Parathyroid adenoma (tissue), 2 donors: ENCODE results near the gene CDKN2C.
A peak's percentile ranks its signal among the peaks of the same experiment; 100 is the strongest.
"Not testable (repeated sequence)": the region's sequence is repeated elsewhere in the genome, so short reads cannot be mapped to it uniquely, and the experiment has no call there.

Experiments
- H2AFZ ChIP-seq: fragments of 300-600 bp; sonication (generic); one replicate; pipeline ENCODE4 v1.7.0; 2017; ENCODE audit warnings: antibody characterized with exemption, mild to moderate bottlenecking
- H3K27ac ChIP-seq: fragments of 300-600 bp; sonication (generic); one replicate; pipeline ENCODE4 v1.7.0; 2017
- H3K27me3 ChIP-seq: fragments of 300-600 bp; sonication (generic); one replicate; pipeline ENCODE4 v1.7.0; 2017; ENCODE audit warnings: low read length; ENCODE audit not compliant: control insufficient read depth, insufficient read depth
- H3K36me3 ChIP-seq: fragments of 300-600 bp; sonication (generic); one replicate; pipeline ENCODE4 v1.7.0; 2017; ENCODE audit warnings: low read length; ENCODE audit not compliant: control insufficient read depth, insufficient read depth
- H3K4me1 ChIP-seq: fragments of 300-600 bp; sonication (generic); one replicate; pipeline ENCODE4 v1.7.0; 2017; ENCODE audit warnings: control low read depth
- H3K4me2 ChIP-seq: fragments of 300-600 bp; sonication (generic); one replicate; pipeline ENCODE4 v1.7.0; 2017; ENCODE audit warnings: low read length
- H3K4me3 ChIP-seq: fragments of 300-600 bp; sonication (generic); one replicate; pipeline ENCODE4 v1.7.0; 2017; ENCODE audit warnings: low read depth, low read length
- H3K79me2 ChIP-seq: fragments of 300-600 bp; sonication (generic); one replicate; pipeline ENCODE4 v1.7.0; 2017; ENCODE audit warnings: control low read depth
- H3K9ac ChIP-seq: fragments of 300-600 bp; sonication (generic); one replicate; pipeline ENCODE4 v1.7.0; 2017; ENCODE audit warnings: mild to moderate bottlenecking
- H3K9me3 ChIP-seq: fragments of 300-600 bp; sonication (generic); one replicate; pipeline ENCODE4 v1.7.0; 2017; ENCODE audit warnings: low read length; ENCODE audit not compliant: control insufficient read depth
- TF ChIP-seq, protein P1 (sequence below): fragments of 300-600 bp; sonication (generic); IDR thresholded peaks from one replicate; pipeline ENCODE4 v1.7.0; 2017; ENCODE audit warnings: antibody characterized with exemption, mild to moderate bottlenecking
- donor health status: primary hyperparathyroidism.

CDKN2C gene

DNA sequence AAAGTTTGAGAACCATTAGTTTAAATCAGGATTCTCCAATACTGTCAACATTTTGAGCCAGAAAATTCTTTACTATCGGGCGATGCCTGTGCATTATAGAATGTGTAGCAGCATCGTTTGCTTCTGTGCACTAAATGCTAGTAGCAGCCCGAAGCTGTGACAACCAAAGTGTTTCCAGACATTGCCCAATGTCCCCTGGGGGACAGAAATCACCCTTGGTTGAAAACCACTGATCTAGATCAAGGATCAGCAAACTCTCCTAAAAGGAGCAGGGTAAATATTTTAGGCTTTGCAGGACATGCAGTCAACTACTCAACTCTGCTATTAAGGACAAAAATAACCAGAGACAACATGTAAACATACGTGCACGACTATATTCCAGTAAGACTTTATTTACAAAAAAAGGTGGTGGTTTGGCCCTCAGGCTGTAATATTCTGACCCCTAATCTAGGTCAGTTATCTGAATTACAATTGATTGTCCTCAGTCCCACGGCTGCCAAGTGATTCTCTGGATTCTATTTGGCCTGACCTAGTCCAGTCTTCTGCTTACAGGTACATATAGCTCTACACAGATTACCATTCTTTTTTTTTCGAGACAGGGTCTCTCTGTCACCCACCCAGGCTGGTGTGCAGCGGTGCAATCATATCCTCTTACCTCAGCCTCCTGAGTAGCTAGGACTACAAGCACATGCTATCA, 20.6 kb upstream of the CDKN2C start:
- H3K4me2 ChIP-seq = no peak overlapping the region
- no peak overlapping the region for H3K9ac ChIP-seq
- H3K27me3 ChIP-seq = no peaks in the 10 kb centered on the region
- H3K4me1 ChIP-seq = no peaks in the 10 kb centered on the region
- no peak overlapping the region for H2AFZ ChIP-seq
- H3K36me3 ChIP-seq = no peaks in the 10 kb centered on the region
- H3K79me2 ChIP-seq = peaks cover 29% of the 10 kb centered on the region
- H3K9me3 ChIP-seq = no peaks in the 10 kb centered on the region
- no peak overlapping the region for H3K4me3 ChIP-seq
- TF ChIP-seq, protein P1, sequence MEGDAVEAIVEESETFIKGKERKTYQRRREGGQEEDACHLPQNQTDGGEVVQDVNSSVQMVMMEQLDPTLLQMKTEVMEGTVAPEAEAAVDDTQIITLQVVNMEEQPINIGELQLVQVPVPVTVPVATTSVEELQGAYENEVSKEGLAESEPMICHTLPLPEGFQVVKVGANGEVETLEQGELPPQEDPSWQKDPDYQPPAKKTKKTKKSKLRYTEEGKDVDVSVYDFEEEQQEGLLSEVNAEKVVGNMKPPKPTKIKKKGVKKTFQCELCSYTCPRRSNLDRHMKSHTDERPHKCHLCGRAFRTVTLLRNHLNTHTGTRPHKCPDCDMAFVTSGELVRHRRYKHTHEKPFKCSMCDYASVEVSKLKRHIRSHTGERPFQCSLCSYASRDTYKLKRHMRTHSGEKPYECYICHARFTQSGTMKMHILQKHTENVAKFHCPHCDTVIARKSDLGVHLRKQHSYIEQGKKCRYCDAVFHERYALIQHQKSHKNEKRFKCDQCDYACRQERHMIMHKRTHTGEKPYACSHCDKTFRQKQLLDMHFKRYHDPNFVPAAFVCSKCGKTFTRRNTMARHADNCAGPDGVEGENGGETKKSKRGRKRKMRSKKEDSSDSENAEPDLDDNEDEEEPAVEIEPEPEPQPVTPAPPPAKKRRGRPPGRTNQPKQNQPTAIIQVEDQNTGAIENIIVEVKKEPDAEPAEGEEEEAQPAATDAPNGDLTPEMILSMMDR = no peak
- H3K27ac ChIP-seq = no peak overlapping the region

DNA sequence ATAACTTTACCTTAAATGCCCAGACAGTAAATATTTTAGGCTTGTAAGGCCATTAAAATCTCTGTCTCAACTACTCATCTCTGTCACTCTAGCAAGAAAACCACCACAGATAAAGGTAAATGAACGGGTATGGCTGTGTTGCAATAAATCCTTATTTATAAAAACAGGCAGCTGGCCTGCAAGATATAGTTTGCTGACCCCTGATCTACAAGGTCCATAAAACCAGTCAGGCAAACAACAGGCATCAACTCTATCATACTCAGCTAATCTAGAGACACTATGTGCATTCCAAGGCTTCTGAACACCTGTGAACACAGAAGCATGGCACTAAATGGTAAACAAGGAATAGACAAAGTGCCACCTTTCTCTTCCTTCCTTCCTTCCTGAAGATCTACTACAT, 19.6 kb upstream of the CDKN2C start:
- no peaks in the 10 kb centered on the region for H3K36me3 ChIP-seq

DNA sequence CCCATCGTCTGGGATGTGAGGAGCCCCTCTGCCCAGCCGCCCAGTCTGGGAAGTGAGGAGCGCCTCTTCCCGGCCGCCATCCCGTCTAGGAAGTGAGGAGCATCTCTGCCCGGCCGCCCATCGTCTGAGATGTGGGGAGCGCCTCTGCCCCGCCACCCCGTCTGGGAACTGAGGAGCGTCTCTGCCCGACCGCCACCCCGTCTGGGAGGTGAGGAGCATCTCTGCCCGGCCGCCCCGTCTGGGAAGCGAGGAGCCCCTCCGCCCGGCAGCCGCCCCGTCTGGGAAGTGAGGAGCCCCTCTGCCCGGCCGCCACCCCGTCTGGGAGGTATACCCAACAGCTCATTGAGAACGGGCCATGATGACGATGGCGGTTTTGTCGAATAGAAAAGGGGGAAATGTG, 17.5 kb upstream of the CDKN2C start:
- not testable (repeated sequence) for H3K4me3 ChIP-seq, H3K9ac ChIP-seq, H3K27me3 ChIP-seq, H3K9me3 ChIP-seq, H3K4me1 ChIP-seq, H2AFZ ChIP-seq, H3K36me3 ChIP-seq, H3K4me2 ChIP-seq, H3K27ac ChIP-seq
- peaks cover 32% of the 10 kb centered on the region for H3K79me2 ChIP-seq

More for the DNA sequence above, 19.6 kb upstream of the CDKN2C start:
- Histone ChIP-seq H3K27me3 (no peaks in the 10 kb centered on the region), H3K4me3 (no peak overlapping the region), H3K9me3 (no peaks in the 10 kb centered on the region), H3K4me2 (no peak overlapping the region), H3K79me2 (peaks cover 28% of the 10 kb centered on the region), H3K27ac (no peak overlapping the region), H3K9ac (no peak overlapping the region), H2AFZ (no peak overlapping the region), H3K4me1 (no peaks in the 10 kb centered on the region)
- TF ChIP-seq, protein P1 = no peak

DNA sequence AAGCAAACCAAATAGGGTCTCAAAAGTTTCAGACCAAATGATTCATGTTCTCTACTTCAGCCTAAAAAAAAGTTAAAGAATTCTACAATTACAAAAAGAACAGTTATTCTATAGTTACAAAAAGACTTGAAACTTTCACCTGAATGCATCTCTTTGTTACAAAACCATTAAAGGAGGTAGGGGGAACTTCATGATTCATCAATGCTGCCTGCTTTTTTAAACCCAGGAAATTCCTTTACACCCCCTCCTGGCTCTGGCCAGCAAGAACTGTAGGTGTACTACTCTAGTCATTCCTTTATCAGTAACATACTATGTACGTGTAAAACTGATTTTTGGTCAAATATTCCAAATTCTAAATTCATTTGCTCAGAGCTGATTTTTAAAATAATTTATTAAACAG, 14.9 kb upstream of the CDKN2C start:
- peaks cover 23% of the 10 kb centered on the region for H3K79me2 ChIP-seq
- no peaks in the 10 kb centered on the region for H3K27me3 ChIP-seq
- H3K4me3 ChIP-seq = no peak overlapping the region

DNA sequence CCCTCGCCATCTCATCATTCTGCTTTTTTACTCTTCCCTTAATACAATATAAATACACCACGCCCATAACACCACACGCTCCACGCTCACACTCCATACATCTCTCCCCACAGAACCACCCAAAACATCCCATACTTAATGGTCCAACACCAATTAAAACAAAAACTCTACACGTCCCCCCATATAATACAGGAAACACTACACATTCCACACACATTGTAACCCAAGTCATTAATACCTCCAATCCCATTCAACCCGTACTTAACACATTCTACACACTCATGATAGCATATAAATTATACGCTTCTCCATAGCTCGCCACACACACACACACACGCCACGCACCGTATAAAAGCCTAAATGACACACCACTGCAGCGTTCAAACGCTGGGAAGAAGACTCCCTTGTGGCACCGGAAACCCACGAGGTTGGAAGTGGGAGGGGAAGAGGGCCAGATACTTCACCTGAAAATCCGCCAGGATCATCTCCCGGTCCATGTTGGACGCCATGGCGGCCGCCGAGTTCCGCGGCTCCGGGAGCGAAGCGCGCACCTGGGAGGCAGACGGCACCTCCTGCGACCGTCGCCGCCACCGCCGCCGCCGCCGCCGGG, 10.6 kb upstream of the CDKN2C start:
- Histone ChIP-seq H3K9ac (peak overlapping the region; percentile 28), H3K27me3 (no peaks in the 10 kb centered on the region), H3K79me2 (peaks cover 8% of the 10 kb centered on the region), H3K27ac (peak overlapping the region; percentile 73), H3K4me2 (peak overlapping the region; percentile 84), H3K9me3 (no peaks in the 10 kb centered on the region), H3K4me3 (peak overlapping the region; percentile 82), H3K36me3 (no peaks in the 10 kb centered on the region), H2AFZ (peak overlapping the region; percentile 75), H3K4me1 (no peaks in the 10 kb centered on the region)
- TF ChIP-seq, protein P1 = no peak

More for the DNA sequence above, 14.9 kb upstream of the CDKN2C start:
- no peak overlapping the region for H3K27ac ChIP-seq
- no peak overlapping the region for H3K4me2 ChIP-seq
- H3K4me1 ChIP-seq = no peaks in the 10 kb centered on the region
- H2AFZ ChIP-seq = no peak overlapping the region
- H3K9ac ChIP-seq = no peak overlapping the region
- TF ChIP-seq, protein P1 = no peak
- no peaks in the 10 kb centered on the region for H3K9me3 ChIP-seq
- H3K36me3 ChIP-seq = no peaks in the 10 kb centered on the region
